ENCODE results near the gene PTCH2.
A peak's percentile ranks its signal among the peaks of the same experiment; 100 is the strongest.

The PTCH2 gene

DNA sequence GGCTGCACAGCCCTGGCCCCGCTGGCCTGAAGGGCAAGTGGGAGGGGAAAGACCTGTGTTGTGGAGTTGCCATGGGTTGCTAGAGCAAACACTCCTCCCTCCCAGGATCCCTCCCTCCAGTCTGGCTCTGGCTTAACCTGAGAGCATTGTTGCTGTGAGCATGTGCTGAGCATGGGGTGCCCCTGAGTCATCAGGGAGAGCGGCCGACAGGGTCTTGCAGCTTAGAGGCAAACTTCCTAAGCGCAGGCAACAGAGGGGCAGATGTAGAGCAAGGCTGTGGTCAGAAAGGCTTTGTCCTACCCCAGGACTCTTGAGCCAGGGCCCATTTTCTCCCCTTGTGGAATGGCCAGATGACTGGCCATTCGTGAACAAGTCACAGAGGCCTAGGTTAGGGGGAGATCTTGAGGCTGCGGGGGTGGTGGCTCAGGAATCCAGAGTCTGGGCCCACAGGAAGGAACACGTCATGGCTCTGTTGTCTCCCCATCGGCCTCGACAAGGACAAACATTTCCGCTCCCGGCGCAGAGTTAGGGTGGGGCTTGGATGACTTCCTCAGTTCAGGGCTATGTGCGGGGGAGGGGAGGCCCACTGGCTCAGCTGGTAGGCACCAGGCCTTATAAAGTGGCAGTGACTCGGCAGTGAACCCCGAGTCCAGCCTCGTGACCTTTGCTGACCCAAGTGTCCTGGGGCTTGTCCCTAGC lies 35.5 kb downstream of the PTCH2 start:
- H3K4me3 ChIP-seq (ENCODE audit: low read depth, low read length), result peak overlapping the region; percentile 1
- CTCF ChIA-PET, result interaction anchor here (0.6 to 2.0 kb wide), 7 partner anchors 9 to 537 kb away, joined by 3 to 9 read pairs (median 3); no protein-coding TSS in a partner anchor
- POLR2A ChIA-PET, result interaction anchor here (0.6 to 4.0 kb wide), 15 partner anchors 8 to 693 kb away, joined by 3 to 84 read pairs (median 5); partner anchors contain the start of genes BEST4, CCDC163, EIF2B3 and MMACHC
- H3K4me1 ChIP-seq (ENCODE audit: control insufficient read depth, insufficient read depth, low read length), result peaks cover 19% of the 10 kb centered on the region
- peaks cover 0 to 51% of the 10 kb centered on the region in 2 experiments; a peak in 1 of 3 replicates for H3K36me3 ChIP-seq (ENCODE audit: control insufficient read depth in 2 of 2, insufficient read depth in 1 of 2, low read length in 2 of 2)
- peak overlapping the region; percentile 72 for H3K27ac ChIP-seq (ENCODE audit: extremely low read depth, low read depth, low read length)
- no peaks in the 10 kb centered on the region for H3K9me3 ChIP-seq (ENCODE audit: control insufficient read depth, insufficient read depth, low read depth, low read length)
- TF ChIP-seq, protein P1, sequence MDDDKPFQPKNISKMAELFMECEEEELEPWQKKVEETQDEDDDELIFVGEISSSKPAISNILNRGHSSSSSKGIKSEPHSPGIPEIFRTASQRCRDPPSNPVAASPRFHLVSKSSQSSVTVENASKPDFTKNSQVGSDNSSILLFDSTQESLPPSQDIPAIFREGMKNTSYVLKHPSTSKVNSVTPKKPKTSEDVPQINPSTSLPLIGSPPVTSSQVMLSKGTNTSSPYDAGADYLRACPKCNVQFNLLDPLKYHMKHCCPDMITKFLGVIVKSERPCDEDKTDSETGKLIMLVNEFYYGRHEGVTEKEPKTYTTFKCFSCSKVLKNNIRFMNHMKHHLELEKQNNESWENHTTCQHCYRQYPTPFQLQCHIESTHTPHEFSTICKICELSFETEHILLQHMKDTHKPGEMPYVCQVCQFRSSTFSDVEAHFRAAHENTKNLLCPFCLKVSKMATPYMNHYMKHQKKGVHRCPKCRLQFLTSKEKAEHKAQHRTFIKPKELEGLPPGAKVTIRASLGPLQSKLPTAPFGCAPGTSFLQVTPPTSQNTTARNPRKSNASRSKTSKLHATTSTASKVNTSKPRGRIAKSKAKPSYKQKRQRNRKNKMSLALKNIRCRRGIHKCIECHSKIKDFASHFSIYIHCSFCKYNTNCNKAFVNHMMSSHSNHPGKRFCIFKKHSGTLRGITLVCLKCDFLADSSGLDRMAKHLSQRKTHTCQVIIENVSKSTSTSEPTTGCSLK (tag by site-specific recombination; IDR thresholded peaks at IDR 0.05), result no peak
- TF ChIP-seq, protein P2, sequence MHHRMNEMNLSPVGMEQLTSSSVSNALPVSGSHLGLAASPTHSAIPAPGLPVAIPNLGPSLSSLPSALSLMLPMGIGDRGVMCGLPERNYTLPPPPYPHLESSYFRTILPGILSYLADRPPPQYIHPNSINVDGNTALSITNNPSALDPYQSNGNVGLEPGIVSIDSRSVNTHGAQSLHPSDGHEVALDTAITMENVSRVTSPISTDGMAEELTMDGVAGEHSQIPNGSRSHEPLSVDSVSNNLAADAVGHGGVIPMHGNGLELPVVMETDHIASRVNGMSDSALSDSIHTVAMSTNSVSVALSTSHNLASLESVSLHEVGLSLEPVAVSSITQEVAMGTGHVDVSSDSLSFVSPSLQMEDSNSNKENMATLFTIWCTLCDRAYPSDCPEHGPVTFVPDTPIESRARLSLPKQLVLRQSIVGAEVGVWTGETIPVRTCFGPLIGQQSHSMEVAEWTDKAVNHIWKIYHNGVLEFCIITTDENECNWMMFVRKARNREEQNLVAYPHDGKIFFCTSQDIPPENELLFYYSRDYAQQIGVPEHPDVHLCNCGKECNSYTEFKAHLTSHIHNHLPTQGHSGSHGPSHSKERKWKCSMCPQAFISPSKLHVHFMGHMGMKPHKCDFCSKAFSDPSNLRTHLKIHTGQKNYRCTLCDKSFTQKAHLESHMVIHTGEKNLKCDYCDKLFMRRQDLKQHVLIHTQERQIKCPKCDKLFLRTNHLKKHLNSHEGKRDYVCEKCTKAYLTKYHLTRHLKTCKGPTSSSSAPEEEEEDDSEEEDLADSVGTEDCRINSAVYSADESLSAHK (tag by site-specific recombination; IDR thresholded peaks at IDR 0.05), result no peak
- TF ChIP-seq ZNF747 (tag by site-specific recombination; IDR thresholded peaks at IDR 0.05) (no peak), ZNF121 (tag by site-specific recombination; IDR thresholded peaks at IDR 0.05) (no peak; the same call in 1 of the 2 replicates), ZEB2 (tag by site-specific recombination; IDR thresholded peaks at IDR 0.05) (0 out of 2 replicates have a peak, but pooled peaks have one; percentile 30), ZNF623 (tag by site-specific recombination; IDR thresholded peaks at IDR 0.05) (no peak), ZNF530 (tag by site-specific recombination; IDR thresholded peaks at IDR 0.05; ENCODE audit: low read depth) (no peak), SCRT2 (tag by site-specific recombination; IDR thresholded peaks at IDR 0.05) (peak; percentile 83), ZNF132 (tag by site-specific recombination; IDR thresholded peaks at IDR 0.05; ENCODE audit: borderline replicate concordance) (no peak), ZNF274 (IDR thresholded peaks at IDR 0.05; ENCODE audit: low read length) (no peak), ZNF274 (tag by site-specific recombination; IDR thresholded peaks at IDR 0.05; ENCODE audit: borderline replicate concordance) (no peak), ZNF341 (tag by site-specific recombination; IDR thresholded peaks at IDR 0.05; ENCODE audit: low read depth) (no peak), ZBTB8A (tag by site-specific recombination; IDR thresholded peaks at IDR 0.05) (no peak), ZFP37 (tag by site-specific recombination; IDR thresholded peaks at IDR 0.05) (peak; percentile 44; the same call in 1 of the 2 replicates), OVOL3 (tag by site-specific recombination; IDR thresholded peaks at IDR 0.05) (no peak), ZNF423 (tag by site-specific recombination; IDR thresholded peaks at IDR 0.05) (no peak), SETDB1 (IDR thresholded peaks at IDR 0.05; ENCODE audit: insufficient read length, low read length) (peak; percentile 70), ZNF664 (tag by site-specific recombination; IDR thresholded peaks at IDR 0.05) (no peak), GLI2 (tag by site-specific recombination; IDR thresholded peaks at IDR 0.05; ENCODE audit: borderline replicate concordance, low read depth) (no peak), ZIC2 (tag by site-specific recombination; IDR thresholded peaks at IDR 0.05) (peak; percentile 41; the same call in 1 of the 2 replicates), IKZF3 (tag by site-specific recombination; IDR thresholded peaks at IDR 0.05) (no peak), ZNF548 (tag by site-specific recombination; IDR thresholded peaks at IDR 0.05) (no peak), ZNF626 (tag by site-specific recombination; IDR thresholded peaks at IDR 0.05) (no peak), ZNF155 (tag by site-specific recombination; IDR thresholded peaks at IDR 0.05) (no peak), TCF7L2 (IDR thresholded peaks at IDR 0.05; ENCODE audit: borderline replicate concordance, low read depth, low read length) (no peak), GFI1B (tag by site-specific recombination; IDR thresholded peaks at IDR 0.05) (no peak)
- TF ChIP-seq, protein P3, sequence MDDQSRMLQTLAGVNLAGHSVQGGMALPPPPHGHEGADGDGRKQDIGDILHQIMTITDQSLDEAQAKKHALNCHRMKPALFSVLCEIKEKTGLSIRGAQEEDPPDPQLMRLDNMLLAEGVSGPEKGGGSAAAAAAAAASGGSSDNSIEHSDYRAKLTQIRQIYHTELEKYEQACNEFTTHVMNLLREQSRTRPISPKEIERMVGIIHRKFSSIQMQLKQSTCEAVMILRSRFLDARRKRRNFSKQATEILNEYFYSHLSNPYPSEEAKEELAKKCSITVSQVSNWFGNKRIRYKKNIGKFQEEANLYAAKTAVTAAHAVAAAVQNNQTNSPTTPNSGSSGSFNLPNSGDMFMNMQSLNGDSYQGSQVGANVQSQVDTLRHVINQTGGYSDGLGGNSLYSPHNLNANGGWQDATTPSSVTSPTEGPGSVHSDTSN (CRISPR knock-in tag; IDR thresholded peaks at IDR 0.05), result no peak
- TF ChIP-seq, protein P4, sequence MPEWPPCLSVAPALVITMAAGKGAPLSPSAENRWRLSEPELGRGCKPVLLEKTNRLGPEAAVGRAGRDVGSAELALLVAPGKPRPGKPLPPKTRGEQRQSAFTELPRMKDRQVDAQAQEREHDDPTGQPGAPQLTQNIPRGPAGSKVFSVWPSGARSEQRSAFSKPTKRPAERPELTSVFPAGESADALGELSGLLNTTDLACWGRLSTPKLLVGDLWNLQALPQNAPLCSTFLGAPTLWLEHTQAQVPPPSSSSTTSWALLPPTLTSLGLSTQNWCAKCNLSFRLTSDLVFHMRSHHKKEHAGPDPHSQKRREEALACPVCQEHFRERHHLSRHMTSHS (tag by site-specific recombination; IDR thresholded peaks at IDR 0.05), result no peak
- TF ChIP-seq, protein P5, sequence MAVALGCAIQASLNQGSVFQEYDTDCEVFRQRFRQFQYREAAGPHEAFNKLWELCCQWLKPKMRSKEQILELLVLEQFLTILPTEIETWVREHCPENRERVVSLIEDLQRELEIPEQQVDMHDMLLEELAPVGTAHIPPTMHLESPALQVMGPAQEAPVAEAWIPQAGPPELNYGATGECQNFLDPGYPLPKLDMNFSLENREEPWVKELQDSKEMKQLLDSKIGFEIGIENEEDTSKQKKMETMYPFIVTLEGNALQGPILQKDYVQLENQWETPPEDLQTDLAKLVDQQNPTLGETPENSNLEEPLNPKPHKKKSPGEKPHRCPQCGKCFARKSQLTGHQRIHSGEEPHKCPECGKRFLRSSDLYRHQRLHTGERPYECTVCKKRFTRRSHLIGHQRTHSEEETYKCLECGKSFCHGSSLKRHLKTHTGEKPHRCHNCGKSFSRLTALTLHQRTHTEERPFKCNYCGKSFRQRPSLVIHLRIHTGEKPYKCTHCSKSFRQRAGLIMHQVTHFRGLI (tag by site-specific recombination; IDR thresholded peaks at IDR 0.05), result no peak
- TF ChIP-seq, protein P6, sequence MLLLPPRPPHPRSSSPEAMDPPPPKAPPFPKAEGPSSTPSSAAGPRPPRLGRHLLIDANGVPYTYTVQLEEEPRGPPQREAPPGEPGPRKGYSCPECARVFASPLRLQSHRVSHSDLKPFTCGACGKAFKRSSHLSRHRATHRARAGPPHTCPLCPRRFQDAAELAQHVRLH (tag by site-specific recombination; IDR thresholded peaks at IDR 0.05), result no peak

Measured in HEK293 (cell line).